HTERT RPE-1 (cell line): Measurements from ENCODE around the gene ANKRD12.

Experiments
- in situ Hi-C: fragments of 300-500 bp; cut with MboI; formaldehyde crosslinking; loops from 4 replicates; pipeline ENCODE4 v1.14.3; 2020; ENCODE audit warnings: low sequenced_read_pairs

Gene ANKRD12

GRCh38 chr18:9285604-9286003 lies 149.0 kb downstream of the ANKRD12 start:
- in situ Hi-C loops: no loop called here

GRCh38 chr18:9287036-9287435 lies 150.5 kb downstream of the ANKRD12 start:
- in situ Hi-C loops: no loop called here

- in situ Hi-C loops: no loop called here
Measured at GRCh38 chr18:9289698-9290097, 153.1 kb downstream of the ANKRD12 start.

- in situ Hi-C loops: no loop called here
Measured at GRCh38 chr18:9290156-9290555, 153.6 kb downstream of the ANKRD12 start.

GRCh38 chr18:9292047-9292446 lies 155.5 kb downstream of the ANKRD12 start:
- in situ Hi-C loops: no loop called here

- in situ Hi-C loops: no loop called here
Measured at GRCh38 chr18:9293948-9294347, 157.4 kb downstream of the ANKRD12 start.

GRCh38 chr18:9296233-9297006 lies 159.8 kb downstream of the ANKRD12 start:
- in situ Hi-C loops: no loop called here

- in situ Hi-C loops: no loop called here
Measured at GRCh38 chr18:9297007-9297393, 160.4 kb downstream of the ANKRD12 start.

GRCh38 chr18:9304388-9305070 lies 167.9 kb downstream of the ANKRD12 start:
- in situ Hi-C loops: no loop called here

- in situ Hi-C loops: no loop called here
Measured at GRCh38 chr18:9319333-9319732, 182.8 kb downstream of the ANKRD12 start.

- in situ Hi-C loops: no loop called here
Measured at GRCh38 chr18:9321017-9321452, 184.5 kb downstream of the ANKRD12 start.

- in situ Hi-C loops: no loop called here
Measured at GRCh38 chr18:9321736-9322135, 185.2 kb downstream of the ANKRD12 start.

- in situ Hi-C loops: no loop called here
Measured at GRCh38 chr18:9322744-9323143, 186.2 kb downstream of the ANKRD12 start.

- in situ Hi-C loops: no loop called here
Measured at GRCh38 chr18:9323750-9324445, 187.3 kb downstream of the ANKRD12 start.

- in situ Hi-C loops: no loop called here
Measured at GRCh38 chr18:9325716-9326115, 189.1 kb downstream of the ANKRD12 start.

- in situ Hi-C loops: no loop called here
Measured at GRCh38 chr18:9328776-9329175, 192.2 kb downstream of the ANKRD12 start.

- in situ Hi-C loops: no loop called here
Measured at GRCh38 chr18:9329471-9329870, 192.9 kb downstream of the ANKRD12 start.

GRCh38 chr18:9330419-9330818 lies 193.8 kb downstream of the ANKRD12 start:
- in situ Hi-C loops: no loop called here

- in situ Hi-C loops: no loop called here
Measured at GRCh38 chr18:9333441-9334328, 197.1 kb downstream of the ANKRD12 start.

- in situ Hi-C loops: no loop called here
Measured at GRCh38 chr18:9334329-9334972, 197.9 kb downstream of the ANKRD12 start, which contains the start of gene TWSG1. TWSG1 (plus strand) TSS chr18:9334773; CDS start chr18:9337230, 2,457 bp downstream.
